Dermis microvascular lymphatic vessel endothelial cell (primary cell): ENCODE results near the gene CUTA. TPM values are rescaled to one million over a fixed set of nuclear protein-coding genes. Genes with fewer than 3 reads are reported as not detected.
A peak's percentile ranks its signal among the peaks of the same experiment; 100 is the strongest.
"Not testable (repeated sequence)": the region's sequence is repeated elsewhere in the genome, so short reads cannot be mapped to it uniquely, and the experiment has no call there.

ENCODE experiments used
- DNase-seq, 2 donors: peaks; one replicate each; pipeline versions ENCODE4 v3.0.0 to v3.0.0-alpha.2; 2010; ENCODE audit warnings: low read depth in 2 of 2
- total RNA-seq: library from RNA; depleted of rRNA; stranded (reverse); fragments of >200 nt; gene quantifications from 2 replicates; pipeline ENCODE4 v1.2.1, GENCODE V29; 2014

Gene CUTA
- total RNA-seq, 1 donor from 2014 or later: 43.8 TPM

DNA sequence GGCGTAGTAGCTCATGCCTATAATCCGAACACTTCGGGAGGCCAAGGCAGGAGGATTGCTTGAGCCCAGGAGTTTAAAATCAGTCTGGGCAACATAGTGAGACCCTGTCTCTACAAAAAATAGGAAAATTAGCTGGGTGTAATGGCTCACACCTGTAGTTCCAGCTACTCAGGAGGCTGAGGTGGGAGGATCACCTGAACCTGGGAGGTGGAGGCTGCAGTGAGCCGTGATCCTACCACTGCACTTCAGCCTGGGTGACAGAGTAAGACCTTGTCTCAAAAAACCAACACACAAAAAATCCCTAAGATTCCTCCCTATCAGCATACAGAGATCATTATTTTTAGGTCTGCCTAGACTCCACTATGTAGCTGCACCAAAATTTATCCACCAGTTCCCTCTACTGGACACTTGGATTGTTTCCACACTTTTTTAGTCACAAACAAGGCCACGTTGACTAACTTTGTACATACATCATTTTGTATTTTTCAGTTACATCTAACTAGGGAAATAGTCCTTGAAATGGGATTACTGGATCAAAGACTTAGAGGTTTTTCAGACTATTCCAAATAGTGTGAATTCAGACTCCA, 10.7 kb downstream of the CUTA start:
- DNase-seq: peak; percentile 64 to 70

DNA sequence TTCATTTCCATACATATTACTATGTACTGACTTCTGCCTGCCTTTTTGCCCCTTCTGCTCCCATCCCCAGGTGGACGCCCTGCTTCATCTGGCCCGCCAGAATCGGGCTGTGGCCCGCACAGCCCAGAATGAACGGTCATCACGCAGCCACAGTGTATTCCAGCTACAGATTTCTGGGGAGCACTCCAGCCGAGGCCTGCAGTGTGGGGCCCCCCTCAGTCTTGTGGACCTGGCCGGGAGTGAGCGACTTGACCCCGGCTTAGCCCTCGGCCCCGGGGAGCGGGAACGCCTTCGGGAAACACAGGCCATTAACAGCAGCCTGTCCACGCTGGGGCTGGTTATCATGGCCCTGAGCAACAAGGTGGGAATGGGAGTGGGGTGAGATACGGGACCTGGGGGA, 11.8 kb downstream of the CUTA start:
- no peak for DNase-seq

DNA sequence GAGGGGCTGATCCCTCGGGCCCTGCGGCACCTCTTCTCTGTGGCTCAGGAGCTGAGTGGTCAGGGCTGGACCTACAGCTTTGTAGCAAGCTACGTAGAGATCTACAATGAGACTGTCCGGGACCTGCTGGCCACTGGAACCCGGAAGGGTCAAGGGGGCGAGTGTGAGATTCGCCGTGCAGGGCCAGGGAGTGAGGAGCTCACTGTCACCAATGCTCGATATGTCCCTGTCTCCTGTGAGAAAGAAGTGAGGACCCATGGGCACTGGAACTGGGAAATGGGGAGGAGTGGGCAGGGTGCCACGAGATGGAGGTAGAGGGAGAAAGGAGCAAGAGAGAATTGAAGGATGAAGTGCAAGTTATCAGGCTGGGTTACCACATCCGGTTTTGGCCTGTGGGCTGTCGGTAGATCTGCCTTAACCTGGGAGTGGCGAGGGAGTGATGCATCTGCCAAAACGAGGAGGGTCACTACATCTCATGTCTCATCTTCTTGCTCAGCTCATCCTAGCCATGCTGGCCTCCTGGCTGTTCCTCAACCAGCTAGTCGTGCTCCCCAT, 12.4 kb downstream of the CUTA start:
- DNase-seq: no peak

DNA sequence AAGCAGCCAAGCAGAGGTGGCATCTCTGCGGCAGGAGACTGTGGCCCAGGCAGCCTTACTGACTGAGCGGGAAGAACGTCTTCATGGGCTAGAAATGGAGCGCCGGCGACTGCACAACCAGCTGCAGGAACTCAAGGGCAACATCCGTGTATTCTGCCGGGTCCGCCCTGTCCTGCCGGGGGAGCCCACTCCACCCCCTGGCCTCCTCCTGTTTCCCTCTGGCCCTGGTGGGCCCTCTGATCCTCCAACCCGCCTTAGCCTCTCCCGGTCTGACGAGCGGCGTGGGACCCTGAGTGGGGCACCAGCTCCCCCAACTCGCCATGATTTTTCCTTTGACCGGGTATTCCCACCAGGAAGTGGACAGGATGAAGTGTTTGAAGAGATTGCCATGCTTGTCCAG, 13.0 kb downstream of the CUTA start:
- no peak for DNase-seq

DNA sequence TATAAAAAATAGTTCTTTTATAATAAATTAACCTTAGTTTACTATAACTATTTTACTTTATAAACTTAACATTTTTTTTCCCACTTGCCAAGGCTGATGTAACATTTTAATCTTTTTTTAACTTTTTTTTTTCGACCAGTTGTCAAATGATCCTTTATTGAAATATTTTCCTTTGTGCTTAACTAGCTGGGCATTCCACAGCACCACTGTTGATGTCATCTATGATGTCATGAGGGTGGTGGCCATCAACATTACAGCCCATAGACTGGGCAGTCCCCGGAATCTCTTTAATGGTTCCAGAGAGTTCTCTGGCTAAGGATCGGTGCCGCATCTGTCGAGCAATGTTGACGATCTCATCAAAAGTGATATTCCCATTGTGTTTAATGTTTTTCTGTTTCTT, 18.0 kb downstream of the CUTA start:
- not testable (repeated sequence) for DNase-seq

DNA sequence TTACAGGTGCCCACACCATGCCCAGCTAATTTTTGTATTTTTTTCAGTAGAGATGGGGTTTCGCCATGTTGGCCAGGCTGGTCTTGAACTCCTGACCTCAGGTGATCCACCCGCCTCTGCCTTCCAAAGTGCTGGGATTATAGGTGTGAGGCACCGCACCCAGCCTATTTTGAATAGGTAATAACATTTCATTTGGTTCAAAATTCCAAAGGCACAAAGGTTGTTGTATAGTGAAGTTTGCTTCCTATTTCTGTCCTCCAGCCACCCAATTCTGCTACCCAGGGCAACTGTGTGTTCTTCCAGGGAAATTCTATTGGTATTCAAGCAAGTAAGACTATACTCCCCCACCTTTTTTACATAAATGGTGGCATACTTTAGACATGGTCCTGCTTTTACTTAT, 19.3 kb downstream of the CUTA start:
- DNase-seq: not testable (repeated sequence)

DNA sequence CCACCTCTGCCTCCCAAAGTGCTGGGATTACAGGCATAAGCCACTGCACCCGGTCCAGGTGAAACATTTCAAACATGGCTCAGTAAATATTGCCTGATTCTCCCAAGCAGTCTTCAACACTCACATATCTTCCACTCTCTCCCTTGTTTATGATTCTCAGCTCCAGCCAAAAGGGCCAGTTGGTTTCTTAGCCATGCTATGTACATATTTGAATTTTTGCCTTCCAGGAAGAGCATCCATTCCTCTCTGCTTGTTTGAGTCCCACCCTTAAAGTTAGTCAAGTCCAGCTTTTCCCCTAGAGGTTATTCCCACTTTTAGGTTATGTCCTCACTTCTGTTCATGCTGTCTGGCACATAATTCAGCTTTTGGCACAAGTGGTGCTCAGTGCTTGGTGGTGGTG, 20.4 kb downstream of the CUTA start:
- DNase-seq: no peak

DNA sequence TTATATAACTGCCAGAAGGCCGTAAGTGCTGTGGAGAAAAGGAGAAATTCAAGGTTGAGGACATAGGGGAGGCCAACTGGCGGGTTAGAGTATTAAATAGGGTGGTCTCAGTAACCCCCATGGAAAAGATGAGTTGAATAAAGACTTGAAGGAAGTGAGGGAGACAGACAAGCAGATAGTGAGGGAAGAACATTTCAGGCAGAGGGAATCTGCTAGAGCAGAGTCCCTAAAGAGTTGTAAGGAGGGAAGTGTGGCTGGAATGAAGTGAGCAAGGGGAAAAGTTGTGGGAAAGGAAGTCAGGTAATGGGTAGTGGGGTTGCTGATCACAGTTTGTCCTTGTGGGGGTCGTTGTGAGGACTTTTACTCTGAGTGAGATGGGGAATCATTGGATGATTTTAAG, 24.9 kb downstream of the CUTA start:
- DNase-seq: no peak

DNA sequence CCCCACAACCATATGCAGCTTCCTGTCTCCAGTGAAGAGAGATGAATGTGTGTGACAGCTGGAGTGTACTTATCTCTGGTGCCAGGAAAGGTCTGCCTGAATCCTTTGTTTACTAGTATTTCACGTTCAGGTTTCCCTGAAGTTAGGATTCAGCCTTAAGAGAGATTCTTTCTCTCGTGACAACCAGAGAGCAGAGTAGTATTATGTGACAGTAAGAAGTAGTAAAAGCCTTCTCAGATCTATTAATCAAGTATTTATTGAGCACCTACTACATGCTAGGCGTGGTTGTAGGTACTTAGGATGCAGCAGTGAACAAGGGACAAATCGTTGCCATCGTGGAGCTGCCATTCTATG, 25.3 kb downstream of the CUTA start:
- no peak for DNase-seq

DNA sequence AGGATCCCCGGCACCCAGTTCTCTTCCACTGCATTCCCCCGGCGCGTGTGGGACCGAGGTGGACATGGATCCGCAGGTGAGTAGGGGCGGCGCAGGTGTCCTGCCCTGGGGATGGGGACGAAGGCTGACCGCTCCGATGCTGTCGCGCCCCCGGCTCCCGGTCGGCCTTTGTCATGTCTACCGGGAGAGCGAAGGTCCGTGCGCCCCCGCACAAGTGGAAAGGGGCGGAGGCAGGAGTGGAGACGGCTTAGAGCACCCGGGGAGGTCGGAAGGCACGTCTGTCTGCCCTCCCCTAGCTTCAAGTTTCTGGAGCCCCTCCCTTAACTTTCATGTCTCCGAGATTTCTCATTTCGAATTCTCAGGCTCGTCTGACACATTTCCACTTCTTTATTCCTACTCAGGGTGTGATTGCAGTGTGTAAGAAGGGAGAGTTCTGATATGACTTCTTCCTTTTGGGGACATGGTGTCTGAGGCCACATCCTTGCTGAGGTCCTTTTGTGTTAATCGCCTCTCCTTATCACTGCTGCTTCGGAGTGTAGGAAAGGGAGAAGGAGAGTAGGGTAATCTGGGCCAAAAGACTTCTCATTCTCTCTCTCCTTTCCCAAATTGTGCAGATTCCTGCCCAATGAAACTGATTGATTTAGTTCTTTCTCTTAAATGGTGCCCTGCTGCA, 25.8 kb downstream of the CUTA start:
- DNase-seq: peak in 1 of 2 donors; percentile 21

DNA sequence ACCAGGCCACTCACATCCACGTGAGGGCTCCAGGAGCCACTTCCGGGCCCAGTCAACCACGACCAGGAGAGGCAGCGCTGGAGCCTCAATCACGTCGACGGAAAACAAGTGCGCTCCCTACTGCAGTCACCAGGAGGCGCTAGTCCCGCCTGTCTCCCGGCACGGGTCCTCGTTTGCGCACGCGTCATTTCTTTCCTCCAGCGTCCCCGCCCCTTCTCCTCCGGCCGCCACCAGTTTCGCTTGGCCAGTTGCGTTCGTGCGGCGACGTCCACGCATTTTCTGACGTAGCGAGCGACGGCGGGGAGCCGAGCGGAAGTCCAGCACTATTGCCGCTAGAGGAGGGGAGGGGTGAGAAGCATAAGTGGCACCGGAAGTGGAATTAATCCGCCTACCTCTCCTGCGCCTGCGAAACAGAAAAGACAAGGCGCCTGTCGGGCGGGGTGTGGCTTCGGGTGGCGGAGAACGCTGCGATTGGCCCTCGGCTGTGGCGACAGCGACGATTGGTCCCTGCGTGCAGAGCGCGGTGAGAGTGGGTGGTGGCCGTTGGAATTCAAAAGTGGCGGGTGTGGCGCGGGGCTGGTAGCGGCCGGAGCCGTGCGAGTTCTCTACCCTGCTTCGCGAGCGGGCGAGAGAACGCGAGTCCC, 26.5 kb downstream of the CUTA start, which contains the start of gene KIFC1:
Gene KIFC1, plus strand, starts transcription at position 546 of the 644 bp plus-strand sequence. CDS start 163 bp downstream, outside the sequence.
- DNase-seq: peak; percentile 99 to 100

DNA sequence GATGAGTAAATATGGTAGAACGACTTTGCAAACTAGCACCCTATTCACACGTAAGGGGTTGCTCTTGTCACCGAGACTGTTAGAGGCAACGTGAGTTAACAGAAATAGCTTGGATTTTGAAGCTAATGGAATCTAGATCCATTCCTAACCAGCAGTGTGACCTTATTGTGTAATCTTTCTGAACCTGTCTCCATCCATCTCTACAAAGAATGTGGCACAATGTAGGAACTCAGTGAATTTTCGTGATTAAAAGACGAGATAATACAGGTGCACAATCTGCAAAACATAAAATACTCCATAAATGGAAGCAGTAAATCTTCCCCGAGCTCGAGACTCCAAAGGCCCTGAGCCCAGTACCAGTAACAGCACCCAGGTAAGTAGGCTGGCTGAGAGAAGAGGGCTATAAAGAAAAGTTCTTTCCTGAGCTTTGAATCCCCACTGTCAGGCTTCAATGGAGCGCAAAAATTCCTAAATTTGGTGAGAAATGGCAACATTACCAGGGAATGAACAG, 27.1 kb downstream of the CUTA start:
- DNase-seq: no peak

DNA sequence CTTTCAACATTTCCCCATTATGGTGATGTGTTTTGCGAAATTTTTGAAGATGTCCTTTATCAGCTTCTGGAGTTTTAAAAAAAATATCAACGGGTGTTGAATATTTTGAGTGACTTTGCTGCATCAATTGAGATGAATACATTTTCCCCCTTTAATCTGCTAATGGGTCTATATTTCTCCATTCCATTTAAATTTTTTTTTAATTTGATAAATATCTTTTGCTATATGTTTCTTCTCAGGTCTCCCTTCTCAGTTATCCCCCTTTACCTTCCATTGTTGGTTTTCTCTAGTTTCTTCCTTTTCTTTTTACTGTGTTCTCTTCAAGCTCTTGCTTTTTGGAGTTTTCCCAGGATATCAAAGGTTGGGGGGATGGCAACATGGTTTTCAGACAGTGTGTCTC, 27.7 kb downstream of the CUTA start:
- DNase-seq: no peak

DNA sequence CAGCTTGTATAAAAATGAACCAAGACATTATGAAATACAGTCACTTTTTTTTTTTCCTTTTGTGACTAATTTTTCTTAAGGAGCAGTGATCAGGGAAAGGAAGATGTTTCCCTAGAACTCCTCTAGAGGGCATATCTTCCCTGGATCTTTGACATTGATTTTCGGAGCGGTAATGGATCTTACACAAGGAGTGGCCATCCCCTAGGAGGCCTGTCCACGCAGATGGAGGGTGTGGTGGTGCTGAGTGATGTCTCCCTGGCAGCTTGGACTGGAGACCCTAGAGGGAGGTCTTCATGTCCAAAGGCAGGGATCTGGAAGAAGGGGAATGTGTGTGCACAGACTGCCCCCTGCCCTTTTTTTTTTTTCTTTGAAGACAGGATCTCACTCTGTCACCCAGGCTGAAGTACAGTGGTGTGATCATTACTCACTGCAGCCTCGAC, 33.3 kb downstream of the CUTA start:
- peak in 1 of 2 donors; percentile 39 for DNase-seq

DNA sequence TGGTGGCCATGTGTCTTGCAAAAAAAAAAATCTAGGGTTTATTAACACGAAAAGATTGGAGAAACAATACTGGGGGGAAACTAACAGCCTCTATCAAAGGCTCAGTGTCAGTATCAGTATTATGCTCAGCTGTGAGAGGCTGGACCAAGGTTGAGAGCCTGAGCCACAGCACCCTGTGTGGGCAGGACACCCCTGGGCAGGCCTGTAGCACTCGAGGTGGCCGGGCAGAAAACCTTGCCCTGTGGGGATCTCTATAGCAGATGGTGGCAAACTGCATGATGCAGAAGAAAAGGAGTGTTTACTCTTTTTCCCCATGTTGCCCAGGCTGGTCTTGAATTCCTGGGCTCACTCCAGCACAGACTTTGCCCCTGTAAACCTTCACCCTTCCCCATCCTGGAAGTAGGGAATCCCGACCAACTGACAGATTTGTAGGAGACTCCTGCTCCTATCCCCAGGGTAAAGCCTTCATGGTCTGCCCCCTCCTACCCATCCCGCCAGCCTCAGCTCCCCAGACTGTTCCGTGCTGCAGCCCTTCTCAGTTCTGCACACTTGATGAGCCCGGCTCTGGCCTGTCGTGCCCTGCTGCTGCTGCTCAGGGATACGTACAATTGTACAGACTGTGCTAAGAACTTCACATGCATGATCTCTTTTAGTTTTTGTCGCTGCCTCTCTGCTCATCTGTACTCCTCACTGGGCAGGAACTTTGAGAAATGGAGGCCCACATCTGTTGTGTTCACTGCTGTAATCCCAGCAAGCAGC, 34.3 kb downstream of the CUTA start:
- DNase-seq: no peak

DNA sequence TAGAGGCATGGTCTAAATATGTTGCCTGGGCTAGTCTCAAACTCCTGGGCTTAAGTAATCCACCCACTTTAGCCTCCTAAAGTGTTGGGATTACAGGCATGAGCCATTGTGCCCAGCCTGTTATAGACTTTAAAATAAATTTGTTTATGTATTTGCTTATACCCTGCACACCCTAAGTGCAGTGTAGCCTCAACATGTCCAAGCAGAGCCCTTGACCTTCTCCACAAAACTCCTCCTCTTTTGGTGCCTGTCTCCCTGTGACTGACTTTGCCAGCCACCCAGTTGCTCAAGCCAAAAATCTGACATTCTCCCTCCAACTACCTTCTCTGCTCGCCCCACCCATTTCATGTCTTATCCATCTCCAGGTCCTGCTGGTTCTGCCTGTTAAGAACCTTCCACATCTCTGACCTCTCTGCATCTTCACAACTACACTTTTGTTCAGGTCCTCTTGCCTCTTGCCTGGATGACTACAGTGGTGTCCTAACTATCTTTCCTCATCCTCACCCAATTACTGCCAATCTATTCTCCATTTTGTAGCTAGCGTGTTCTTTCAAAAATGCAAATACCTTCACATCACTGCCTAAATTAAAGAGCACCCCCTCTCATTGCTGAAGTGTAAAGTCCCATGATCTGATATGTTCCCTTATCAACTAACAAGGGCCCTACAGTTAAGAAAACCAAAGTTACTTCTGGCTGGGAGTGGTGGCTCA, 37.5 kb downstream of the CUTA start:
- no peak for DNase-seq

DNA sequence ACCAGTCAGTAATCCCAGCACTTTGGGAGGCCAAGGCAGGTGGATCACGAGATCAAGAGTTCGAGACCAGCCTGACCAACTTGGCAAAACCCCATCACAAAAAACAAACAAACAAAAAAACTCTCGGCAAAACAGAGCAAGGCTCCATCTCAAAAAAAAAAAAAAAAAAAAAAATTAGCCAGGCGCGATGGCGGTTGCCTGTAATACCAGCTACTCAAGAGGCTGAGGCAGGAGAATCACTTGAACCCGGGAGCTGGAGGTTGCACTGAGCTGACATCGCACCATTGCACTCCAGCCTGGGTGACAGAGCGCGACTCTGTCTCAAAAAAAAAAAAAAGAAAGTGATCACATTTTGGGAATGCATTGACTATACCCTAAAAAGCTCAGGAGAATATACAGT, 38.7 kb downstream of the CUTA start:
- not testable (repeated sequence) for DNase-seq

DNA sequence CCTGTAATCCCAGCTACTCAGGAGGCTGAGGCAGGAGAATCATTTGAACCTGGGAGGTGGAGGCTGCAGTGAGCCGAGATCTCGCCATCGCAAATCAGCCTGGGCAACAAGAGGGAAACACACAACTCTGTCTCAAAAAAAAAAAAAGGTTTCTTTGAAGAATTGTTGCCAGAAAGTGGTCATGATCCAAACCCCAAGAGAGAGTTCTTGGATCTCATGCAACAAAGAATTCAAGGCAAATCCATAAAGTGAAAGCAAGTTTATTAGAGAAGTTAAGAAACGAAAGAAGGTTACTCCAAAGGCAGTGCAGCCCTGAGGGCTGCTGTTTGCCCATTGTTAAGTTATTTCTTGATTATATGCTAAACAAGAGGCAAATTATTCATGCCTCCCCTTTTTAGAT, 40.7 kb downstream of the CUTA start:
- no peak for DNase-seq

DNA sequence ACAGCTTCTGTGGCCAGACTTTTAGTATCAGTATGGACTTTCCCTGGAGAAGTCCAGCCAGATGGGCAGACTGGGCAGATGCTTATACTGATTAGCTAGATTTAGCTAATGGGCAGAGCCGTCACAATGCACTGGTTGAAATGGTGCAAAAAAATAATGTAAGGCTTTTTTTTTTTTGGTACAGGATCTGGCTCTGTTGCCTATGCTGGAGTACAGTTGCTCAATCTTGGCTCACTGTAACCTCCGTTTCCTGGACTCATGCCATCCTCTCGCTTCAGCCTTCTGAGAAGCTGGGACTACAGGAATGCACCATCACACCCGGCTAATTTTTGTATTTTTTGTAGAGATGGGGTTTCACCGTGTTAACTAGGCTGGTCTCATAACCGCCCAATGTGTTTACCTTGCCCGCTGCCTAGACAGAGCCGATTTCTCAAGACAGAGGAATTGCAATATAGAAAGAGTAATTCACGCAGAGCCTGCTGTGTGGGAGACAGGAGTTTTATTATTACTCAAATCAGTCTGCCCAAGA, 42.7 kb downstream of the CUTA start:
- peak; percentile 17 to 38 for DNase-seq

DNA sequence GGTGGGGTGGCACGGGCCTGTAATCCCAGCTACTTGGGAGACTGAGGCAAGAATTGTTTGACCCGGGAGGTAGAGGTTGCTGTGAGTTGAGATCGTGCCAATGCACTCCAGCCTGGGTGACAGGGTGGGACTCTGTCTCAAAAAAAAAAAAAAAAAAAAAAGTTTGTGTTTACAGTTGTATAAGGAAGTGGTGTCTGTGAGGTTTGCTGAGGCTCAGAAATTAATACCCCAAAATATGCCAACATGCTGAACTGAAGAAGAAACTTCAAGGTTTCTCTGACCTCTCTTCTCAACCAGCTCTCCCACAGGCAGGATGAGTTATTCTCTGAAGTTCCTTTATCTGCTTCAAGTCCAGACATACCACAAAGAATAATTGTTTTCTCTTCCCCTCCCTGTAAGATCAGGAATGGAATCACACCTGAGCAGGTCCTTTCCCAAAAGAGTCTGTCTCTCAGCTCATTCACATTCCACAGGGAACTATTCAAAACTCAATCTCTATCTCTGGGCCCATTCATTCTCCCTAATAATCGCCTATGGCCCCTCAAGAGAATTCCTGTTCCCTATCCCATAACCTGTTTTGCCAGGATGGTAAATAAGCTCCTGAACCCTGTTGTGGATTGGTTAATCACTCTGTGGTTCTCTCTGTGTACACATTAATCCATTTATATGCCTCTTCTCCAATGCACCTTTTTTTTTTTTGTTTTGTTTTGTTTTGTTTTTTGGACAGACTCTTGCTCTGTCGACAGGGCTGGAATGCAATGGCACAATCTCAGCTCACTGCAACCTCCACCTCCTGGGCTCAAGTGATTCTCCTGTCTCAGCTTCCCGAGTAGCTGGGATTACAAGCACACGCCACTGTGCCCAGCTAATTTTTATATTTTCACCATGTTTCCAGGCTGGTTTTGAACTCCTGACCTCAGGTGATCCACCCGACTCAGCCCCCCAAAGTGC, 43.7 kb downstream of the CUTA start:
- DNase-seq: no peak
